ENCODE results near the gene HOXA4. TPM values are rescaled to one million over a fixed set of nuclear protein-coding genes. Genes with fewer than 3 reads are reported as not detected.
A peak's percentile ranks its signal among the peaks of the same experiment; 100 is the strongest.

HOXA4 gene
- total RNA-seq, 1 experiment from 2014 or later: 1.5 TPM

DNA sequence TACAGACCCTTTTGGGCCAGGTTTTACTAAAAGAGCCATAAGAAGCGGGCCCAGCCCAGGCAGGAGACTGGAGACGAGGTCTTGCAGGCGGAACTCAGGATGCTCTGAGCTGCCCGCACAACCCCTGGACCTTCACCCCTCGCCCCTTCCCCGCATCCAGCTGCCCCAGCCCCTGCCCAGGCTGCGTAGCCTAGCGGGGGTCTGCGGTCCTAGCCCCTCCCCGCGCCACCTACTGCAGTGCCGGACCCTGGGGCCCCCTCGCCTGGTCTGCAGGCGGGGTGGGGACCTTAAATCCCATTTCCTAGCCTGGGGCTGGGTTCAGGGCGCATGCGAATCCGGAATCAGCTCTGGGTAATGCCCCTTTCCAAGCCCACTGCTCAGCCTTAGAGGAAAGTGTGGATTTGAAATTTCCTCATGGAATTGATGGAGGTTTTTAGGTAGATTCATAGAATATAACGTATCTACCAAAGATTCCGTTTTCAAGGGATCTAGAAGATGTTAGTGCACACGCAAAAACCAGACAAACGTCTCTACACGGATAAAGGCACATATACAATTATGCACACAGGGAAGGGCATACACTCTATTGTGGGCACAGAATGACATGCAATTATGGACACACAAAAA, 22.4 kb upstream of the HOXA4 start:
- DNase-seq: no peak
- Histone ChIP-seq H3K27me3 (no peaks in the 10 kb centered on the region), H3K9me3 (no peaks in the 10 kb centered on the region), H3K36me3 (no peaks in the 10 kb centered on the region), H3K4me3 (peak overlapping the region; percentile 53)

DNA sequence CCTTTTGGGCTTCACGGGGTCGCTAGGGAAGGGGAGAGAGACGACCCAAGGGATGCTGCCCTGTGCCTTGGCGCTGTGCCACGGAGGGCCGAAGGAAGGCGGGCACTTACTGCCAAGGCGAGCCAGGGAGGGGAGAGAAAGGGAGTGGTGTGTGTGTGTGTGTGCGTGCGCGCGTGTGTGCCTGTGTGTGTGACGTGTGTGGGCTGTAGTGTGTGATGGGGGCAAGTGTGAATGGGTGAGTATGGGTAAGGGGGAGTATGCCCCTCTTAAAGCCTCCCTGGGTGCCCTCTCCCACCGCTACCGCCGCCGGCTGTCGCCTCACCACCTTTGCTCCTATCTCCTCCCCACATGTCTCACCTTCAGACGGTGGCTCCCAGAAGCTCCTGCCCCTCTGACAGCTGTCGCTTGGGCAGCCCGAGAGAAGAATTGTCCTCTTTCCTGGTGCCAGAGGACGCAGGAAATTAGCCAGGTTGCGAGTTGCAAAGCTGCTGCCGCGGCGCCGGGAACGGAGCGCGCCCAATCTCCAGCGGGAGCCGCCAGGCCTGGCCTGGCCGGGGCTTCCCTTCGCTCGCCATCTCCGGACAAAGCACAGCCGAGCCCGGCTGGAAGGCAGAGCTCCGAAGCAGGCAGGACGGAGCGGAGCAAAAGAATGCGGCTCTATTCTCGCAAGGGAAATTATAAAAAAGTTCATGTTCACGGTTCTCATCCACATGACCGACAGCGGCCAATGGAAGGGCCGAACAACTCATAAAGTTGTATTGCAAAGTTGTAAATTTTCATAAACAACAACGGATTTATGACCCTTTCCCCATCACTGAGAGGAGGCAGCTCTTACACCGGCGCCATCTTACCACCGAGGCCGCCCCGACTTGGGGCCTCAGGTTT, 21.6 kb upstream of the HOXA4 start, which contains the start of gene HOXA3:
Gene HOXA3, minus strand, starts transcription at position 653 of the 885 bp plus-strand sequence. CDS start 41,943 bp downstream, outside the sequence.
- Histone ChIP-seq H3K9me3 (no peaks in the 10 kb centered on the region), H3K36me3 (no peaks in the 10 kb centered on the region), H3K4me3 (peak within 1 kb of the TSS; percentile 53), H3K27me3 (no peaks in the 10 kb centered on the region)
- DNase-seq: peak; percentile 60

DNA sequence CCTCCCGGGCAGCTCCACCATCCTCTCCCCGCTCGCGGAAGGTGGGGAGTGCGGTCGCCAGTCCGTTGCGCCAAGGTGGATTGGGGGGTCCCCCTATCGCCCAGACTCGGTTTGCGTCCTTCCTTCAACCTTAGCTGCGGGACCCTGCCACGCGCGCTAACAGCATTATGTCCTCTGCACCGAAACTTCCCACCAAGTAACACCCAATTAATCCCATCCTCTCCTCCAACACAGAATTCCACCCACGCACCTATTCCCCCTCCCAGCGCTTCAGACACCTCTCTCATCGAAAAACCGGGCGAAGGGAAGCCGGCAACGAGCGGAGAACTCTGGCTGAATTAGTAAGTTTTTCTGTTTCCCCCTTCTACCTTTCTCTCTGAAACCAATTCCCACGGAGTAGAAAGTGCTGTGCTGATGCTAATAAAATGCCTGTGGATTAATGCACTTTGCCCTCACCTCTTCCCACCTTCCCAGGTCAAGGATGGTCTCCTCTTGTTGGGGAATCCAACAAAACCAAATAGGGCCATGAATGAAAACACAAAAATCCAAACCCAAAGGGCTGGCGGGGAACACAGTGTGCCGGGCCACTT, 20.9 kb upstream of the HOXA4 start:
- Histone ChIP-seq H3K36me3 (no peaks in the 10 kb centered on the region), H3K27me3 (no peaks in the 10 kb centered on the region), H3K9me3 (no peaks in the 10 kb centered on the region), H3K4me3 (peak overlapping the region; percentile 53)
- DNase-seq: peak; percentile 59

- peak overlapping the region; percentile 53 for H3K4me3 ChIP-seq
- DNase-seq: peak; percentile 86
- H3K9me3 ChIP-seq: no peaks in the 10 kb centered on the region
These were observed 20.2 kb upstream of the HOXA4 start for GRCh38 chr7:27150568-27151340.

GRCh38 chr7:27149842-27150567, 19.4 kb upstream of the HOXA4 start:
- Histone ChIP-seq H3K27me3 (no peaks in the 10 kb centered on the region), H3K9me3 (no peaks in the 10 kb centered on the region), H3K36me3 (peaks cover 7% of the 10 kb centered on the region; the same call in 1 of the 2 replicates), H3K4me3 (peak overlapping the region; percentile 53)
- no peak for DNase-seq

More at GRCh38 chr7:27150568-27151340, 20.2 kb upstream of the HOXA4 start:
- peaks cover 3% of the 10 kb centered on the region; the same call in 1 of the 2 replicates for H3K36me3 ChIP-seq
- H3K27me3 ChIP-seq: no peaks in the 10 kb centered on the region

- H3K36me3 ChIP-seq: peaks cover 14% of the 10 kb centered on the region; the same call in 1 of the 2 replicates
- peak; percentile 41 for DNase-seq
- no peaks in the 10 kb centered on the region for H3K27me3 ChIP-seq
- peak overlapping the region; percentile 53 for H3K4me3 ChIP-seq
- no peaks in the 10 kb centered on the region for H3K9me3 ChIP-seq
These were observed 18.4 kb upstream of the HOXA4 start for GRCh38 chr7:27148756-27149641.

GRCh38 chr7:27148031-27148755, 17.6 kb upstream of the HOXA4 start:
- H3K36me3 ChIP-seq: peaks cover 14% of the 10 kb centered on the region; the same call in 1 of the 2 replicates
- DNase-seq: no peak
- H3K27me3 ChIP-seq: no peaks in the 10 kb centered on the region
- no peaks in the 10 kb centered on the region for H3K9me3 ChIP-seq
- peak overlapping the region; percentile 53; the same call in 1 of the 2 replicates for H3K4me3 ChIP-seq

DNA sequence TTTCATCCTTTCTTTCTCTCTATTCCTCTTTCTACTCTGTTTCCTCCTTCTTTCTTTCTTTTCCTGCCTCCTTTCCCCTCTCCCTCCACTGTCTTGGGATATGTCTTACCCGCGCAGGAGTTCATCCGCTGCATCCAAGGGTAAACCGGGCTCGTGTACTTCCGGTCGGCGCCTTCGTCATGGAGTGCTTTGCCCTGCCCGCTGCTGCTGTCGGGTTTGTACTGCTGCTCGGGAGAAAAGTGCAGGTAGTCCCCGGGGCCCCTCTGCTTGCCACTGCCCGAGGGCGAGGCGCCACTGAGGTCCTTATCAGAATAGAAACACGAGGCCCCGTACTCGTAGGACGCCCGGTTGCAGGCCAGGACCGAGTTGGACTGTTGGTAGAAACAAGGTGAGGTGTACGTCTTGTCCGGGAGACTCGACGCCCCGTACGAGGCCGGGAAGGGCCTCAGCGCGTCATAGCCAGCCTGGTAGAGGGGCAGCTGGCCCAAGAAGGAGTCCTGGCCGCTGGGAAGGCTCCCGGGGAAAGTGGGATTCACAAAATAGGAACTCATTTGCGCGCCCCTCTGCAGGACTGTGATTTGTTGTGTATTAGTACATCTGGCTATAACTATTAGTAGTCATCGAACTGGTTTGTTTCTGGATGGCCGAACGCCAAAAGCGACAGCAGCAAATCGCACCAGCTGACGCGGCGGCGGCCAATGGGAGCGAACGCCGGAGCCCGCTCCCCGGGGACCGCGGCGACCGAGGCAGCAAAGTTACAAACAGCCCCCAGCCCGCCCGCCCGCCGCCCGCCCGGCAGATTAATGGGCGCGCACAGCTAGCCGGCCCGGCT, 16.9 kb upstream of the HOXA4 start, which contains the start of gene HOXA6:
Gene HOXA6, minus strand, starts transcription at position 576 of the 832 bp plus-strand sequence. Its CDS starts 25 bp downstream, at position 551.
- peak within 1 kb of the TSS; percentile 53; the same call in 1 of the 2 replicates for H3K4me3 ChIP-seq
- no peak for DNase-seq
- no peaks in the 10 kb centered on the region for H3K27me3 ChIP-seq
- no peaks in the 10 kb centered on the region for H3K9me3 ChIP-seq
- H3K36me3 ChIP-seq: peaks cover 14% of the 10 kb centered on the region; the same call in 1 of the 2 replicates

DNA sequence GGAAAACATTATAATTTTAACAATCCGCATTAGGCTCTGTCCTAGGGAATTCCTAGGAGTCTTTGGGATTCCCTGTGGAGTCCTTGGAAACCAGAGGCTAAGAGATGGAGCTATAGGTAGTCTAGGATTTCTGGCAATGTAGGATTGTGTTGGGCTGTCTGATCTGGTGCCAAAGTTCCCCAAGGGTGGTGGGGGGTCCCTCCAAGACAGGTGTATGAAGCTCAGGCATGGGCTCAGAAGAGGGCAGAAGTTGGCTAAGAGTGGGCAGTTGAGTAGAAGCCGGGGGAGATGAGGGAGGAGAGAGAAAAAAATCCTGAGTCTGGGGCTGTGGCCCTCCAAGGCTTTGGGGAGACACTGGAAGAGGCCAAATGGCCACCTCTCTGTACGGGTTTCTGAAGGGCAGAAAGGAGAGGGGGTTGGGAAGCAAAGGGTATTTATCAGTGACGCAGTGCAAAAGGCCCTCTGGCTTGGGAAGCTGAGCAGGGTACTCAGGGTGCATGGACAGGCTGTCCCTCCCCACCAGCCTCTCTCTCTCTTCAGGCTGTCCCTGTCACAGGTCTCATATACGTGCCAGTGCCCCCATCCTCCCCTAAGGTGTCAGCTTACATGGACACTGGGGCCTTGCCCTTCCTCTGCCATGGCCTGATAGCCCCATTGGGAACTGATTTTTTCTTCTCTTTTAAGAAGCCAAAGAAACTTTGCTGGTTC, 16.1 kb upstream of the HOXA4 start:
- Histone ChIP-seq H3K4me3 (no peak overlapping the region), H3K27me3 (no peaks in the 10 kb centered on the region), H3K9me3 (no peaks in the 10 kb centered on the region), H3K36me3 (peaks cover 18% of the 10 kb centered on the region)
- DNase-seq: no peak

- Histone ChIP-seq H3K27me3 (no peaks in the 10 kb centered on the region), H3K36me3 (peaks cover 20% of the 10 kb centered on the region), H3K9me3 (no peaks in the 10 kb centered on the region), H3K4me3 (no peak overlapping the region)
- no peak for DNase-seq
These were observed 15.4 kb upstream of the HOXA4 start for GRCh38 chr7:27145914-27146412.

GRCh38 chr7:27145165-27145913, 14.8 kb upstream of the HOXA4 start:
- DNase-seq: no peak
- no peaks in the 10 kb centered on the region for H3K27me3 ChIP-seq
- no peak overlapping the region for H3K4me3 ChIP-seq
- peaks cover 20% of the 10 kb centered on the region for H3K36me3 ChIP-seq
- no peaks in the 10 kb centered on the region for H3K9me3 ChIP-seq

GRCh38 chr7:27144781-27145164, 14.2 kb upstream of the HOXA4 start:
- no peaks in the 10 kb centered on the region for H3K9me3 ChIP-seq
- no peaks in the 10 kb centered on the region for H3K27me3 ChIP-seq
- H3K4me3 ChIP-seq: no peak overlapping the region
- DNase-seq: no peak
- peaks cover 23% of the 10 kb centered on the region for H3K36me3 ChIP-seq
